ENCODE data around the gene INAFM1.

The INAFM1 gene

DNA sequence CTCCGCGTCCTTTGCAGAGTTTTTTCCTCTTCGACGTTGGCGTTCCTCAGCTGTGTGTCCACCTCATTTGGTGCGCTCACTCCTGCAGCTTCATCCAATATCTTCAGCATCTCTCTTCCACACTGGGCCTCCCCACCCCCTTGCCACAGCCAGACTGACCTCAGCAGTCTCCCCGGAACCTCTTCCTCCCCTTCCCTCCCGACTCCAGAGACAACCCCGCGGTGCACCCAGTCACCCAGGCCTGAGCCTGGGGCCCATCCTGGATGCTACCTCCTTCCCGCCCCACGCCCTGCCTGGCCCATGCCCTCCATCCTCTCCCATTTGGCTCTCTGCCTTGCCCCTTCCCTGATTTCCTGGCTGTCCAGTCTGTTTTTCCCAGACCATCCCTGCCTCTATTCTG is 49.2 kb downstream of the INAFM1 start:
- H3K4me3 ChIP-seq (ENCODE audit: low read depth, low read length), result no peak overlapping the region
- DNase-seq (ENCODE audit: low read depth), result no peak
- TF ChIP-seq, protein P1, sequence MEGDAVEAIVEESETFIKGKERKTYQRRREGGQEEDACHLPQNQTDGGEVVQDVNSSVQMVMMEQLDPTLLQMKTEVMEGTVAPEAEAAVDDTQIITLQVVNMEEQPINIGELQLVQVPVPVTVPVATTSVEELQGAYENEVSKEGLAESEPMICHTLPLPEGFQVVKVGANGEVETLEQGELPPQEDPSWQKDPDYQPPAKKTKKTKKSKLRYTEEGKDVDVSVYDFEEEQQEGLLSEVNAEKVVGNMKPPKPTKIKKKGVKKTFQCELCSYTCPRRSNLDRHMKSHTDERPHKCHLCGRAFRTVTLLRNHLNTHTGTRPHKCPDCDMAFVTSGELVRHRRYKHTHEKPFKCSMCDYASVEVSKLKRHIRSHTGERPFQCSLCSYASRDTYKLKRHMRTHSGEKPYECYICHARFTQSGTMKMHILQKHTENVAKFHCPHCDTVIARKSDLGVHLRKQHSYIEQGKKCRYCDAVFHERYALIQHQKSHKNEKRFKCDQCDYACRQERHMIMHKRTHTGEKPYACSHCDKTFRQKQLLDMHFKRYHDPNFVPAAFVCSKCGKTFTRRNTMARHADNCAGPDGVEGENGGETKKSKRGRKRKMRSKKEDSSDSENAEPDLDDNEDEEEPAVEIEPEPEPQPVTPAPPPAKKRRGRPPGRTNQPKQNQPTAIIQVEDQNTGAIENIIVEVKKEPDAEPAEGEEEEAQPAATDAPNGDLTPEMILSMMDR (IDR thresholded peaks at IDR 0.05; ENCODE audit: low read depth, low read length, missing control alignments), result no peak

DNA sequence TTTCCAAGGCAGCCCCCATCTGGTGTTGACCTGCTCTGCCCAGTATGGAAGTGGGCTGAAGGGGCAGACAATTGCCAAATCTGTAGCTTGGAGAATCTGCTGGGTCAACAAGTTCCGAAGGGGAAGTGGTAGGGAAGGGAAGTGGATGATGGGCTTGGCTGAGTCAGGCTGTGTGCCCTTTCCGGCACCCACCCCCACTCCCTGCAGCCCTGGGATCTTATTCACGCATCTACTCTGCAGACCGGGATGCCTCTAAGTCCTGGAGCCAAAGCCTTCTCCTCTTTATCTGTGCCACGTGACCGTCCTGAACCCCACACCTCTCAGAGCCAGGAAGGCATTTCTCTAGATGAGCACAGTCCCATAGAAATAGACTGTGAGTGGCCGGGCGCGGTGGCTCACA is 49.8 kb downstream of the INAFM1 start:
- TF ChIP-seq, protein P1 (IDR thresholded peaks at IDR 0.05; ENCODE audit: low read depth, low read length, missing control alignments), result no peak
- DNase-seq (ENCODE audit: low read depth), result no peak
- no peak overlapping the region for H3K4me3 ChIP-seq (ENCODE audit: low read depth, low read length)
